Ishikawa (cell line): ENCODE measurements around the gene MYL5.

ENCODE experiments used
- CREB1 ChIP-seq: IDR thresholded peaks from 2 replicates; pipeline ENCODE4 v1.6.1; 2012; ENCODE audit warnings: low read depth
- EGR1 ChIP-seq: IDR thresholded peaks from 2 replicates; pipeline ENCODE4 v1.6.1; 2012
- YY1 ChIP-seq: IDR thresholded peaks from 2 replicates; pipeline ENCODE4 v1.6.1; 2012; ENCODE audit warnings: low read depth
- TF ChIP-seq, protein P1 (sequence below): IDR thresholded peaks from 2 replicates; pipeline ENCODE4 v1.6.1; 2012

GRCh38 chr4:629915-630641 is 44.3 kb upstream of the MYL5 start:
- TF ChIP-seq, protein P1, sequence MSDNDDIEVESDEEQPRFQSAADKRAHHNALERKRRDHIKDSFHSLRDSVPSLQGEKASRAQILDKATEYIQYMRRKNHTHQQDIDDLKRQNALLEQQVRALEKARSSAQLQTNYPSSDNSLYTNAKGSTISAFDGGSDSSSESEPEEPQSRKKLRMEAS, result no peak
- no peak for TF ChIP-seq EGR1
- TF ChIP-seq CREB1, result no peak
- no peak for TF ChIP-seq YY1
